ENCODE results near the gene IFT122.
"Not testable (repeated sequence)": the region's sequence is repeated elsewhere in the genome, so short reads cannot be mapped to it uniquely, and the experiment has no call there.

The IFT122 gene

GRCh38 chr3:129462361-129462968 is 22.4 kb downstream of the IFT122 start:
- Mint-ChIP-seq H3K27ac (no peak overlapping the region), H3K36me3 (ENCODE audit: low read depth) (peaks cover 10% of the 10 kb centered on the region), H3K27me3 (ENCODE audit: low read depth) (no peaks in the 10 kb centered on the region), H3K4me3 (no peak overlapping the region), H3K4me1 (ENCODE audit: low read depth) (peaks cover 12% of the 10 kb centered on the region), H3K9me3 (no peaks in the 10 kb centered on the region)
- DNase-seq (ENCODE audit: low spot score), result no peak

GRCh38 chr3:129463094-129463493 is 23.1 kb downstream of the IFT122 start:
- DNase-seq (ENCODE audit: low spot score), result no peak
- Mint-ChIP-seq H3K27ac (no peak overlapping the region), H3K4me3 (no peak overlapping the region), H3K27me3 (ENCODE audit: low read depth) (no peaks in the 10 kb centered on the region), H3K4me1 (ENCODE audit: low read depth) (peaks cover 12% of the 10 kb centered on the region), H3K9me3 (no peaks in the 10 kb centered on the region), H3K36me3 (ENCODE audit: low read depth) (peaks cover 10% of the 10 kb centered on the region)

GRCh38 chr3:129463716-129464115 is 23.7 kb downstream of the IFT122 start:
- no peak for DNase-seq (ENCODE audit: low spot score)
- Mint-ChIP-seq H3K9me3 (no peaks in the 10 kb centered on the region), H3K27ac (no peak overlapping the region), H3K4me1 (ENCODE audit: low read depth) (peaks cover 12% of the 10 kb centered on the region), H3K4me3 (no peak overlapping the region), H3K36me3 (ENCODE audit: low read depth) (peaks cover 10% of the 10 kb centered on the region), H3K27me3 (ENCODE audit: low read depth) (no peaks in the 10 kb centered on the region)

- DNase-seq (ENCODE audit: low spot score), result no peak
- Mint-ChIP-seq H3K27ac (no peak overlapping the region), H3K9me3 (no peaks in the 10 kb centered on the region), H3K27me3 (ENCODE audit: low read depth) (no peaks in the 10 kb centered on the region), H3K36me3 (ENCODE audit: low read depth) (peaks cover 6% of the 10 kb centered on the region), H3K4me1 (ENCODE audit: low read depth) (peaks cover 4% of the 10 kb centered on the region), H3K4me3 (no peak overlapping the region)
These were observed 27.9 kb downstream of the IFT122 start for GRCh38 chr3:129467932-129468331.

- H3K27ac Mint-ChIP-seq, result no peak overlapping the region
- H3K4me1 Mint-ChIP-seq (ENCODE audit: low read depth), result no peaks in the 10 kb centered on the region
- H3K4me3 Mint-ChIP-seq, result no peak overlapping the region
- H3K36me3 Mint-ChIP-seq (ENCODE audit: low read depth), result peaks cover 6% of the 10 kb centered on the region
- no peaks in the 10 kb centered on the region for H3K27me3 Mint-ChIP-seq (ENCODE audit: low read depth)
- no peaks in the 10 kb centered on the region for H3K9me3 Mint-ChIP-seq
- DNase-seq (ENCODE audit: low spot score), result no peak
These were observed 29.0 kb downstream of the IFT122 start for GRCh38 chr3:129469026-129469425.

- no peak for DNase-seq (ENCODE audit: low spot score)
- Mint-ChIP-seq H3K9me3 (no peaks in the 10 kb centered on the region), H3K4me1 (ENCODE audit: low read depth) (no peaks in the 10 kb centered on the region), H3K27me3 (ENCODE audit: low read depth) (no peaks in the 10 kb centered on the region), H3K27ac (no peak overlapping the region), H3K36me3 (ENCODE audit: low read depth) (peaks cover 6% of the 10 kb centered on the region), H3K4me3 (no peak overlapping the region)
These were observed 30.8 kb downstream of the IFT122 start for GRCh38 chr3:129470861-129471260.

- Mint-ChIP-seq H3K27me3 (ENCODE audit: low read depth) (no peaks in the 10 kb centered on the region), H3K4me1 (ENCODE audit: low read depth) (no peaks in the 10 kb centered on the region), H3K36me3 (ENCODE audit: low read depth) (peaks cover 9% of the 10 kb centered on the region), H3K4me3 (no peak overlapping the region), H3K27ac (no peak overlapping the region), H3K9me3 (no peaks in the 10 kb centered on the region)
- DNase-seq (ENCODE audit: low spot score), result no peak
These were observed 33.2 kb downstream of the IFT122 start for GRCh38 chr3:129473067-129473768.

- DNase-seq (ENCODE audit: low spot score), result no peak
- Mint-ChIP-seq H3K9me3 (no peaks in the 10 kb centered on the region), H3K27ac (no peak overlapping the region), H3K36me3 (ENCODE audit: low read depth) (peaks cover 9% of the 10 kb centered on the region), H3K27me3 (ENCODE audit: low read depth) (no peaks in the 10 kb centered on the region), H3K4me3 (no peak overlapping the region), H3K4me1 (ENCODE audit: low read depth) (no peaks in the 10 kb centered on the region)
These were observed 33.7 kb downstream of the IFT122 start for GRCh38 chr3:129473769-129474152.

- Mint-ChIP-seq H3K4me3 (no peak overlapping the region), H3K36me3 (ENCODE audit: low read depth) (peaks cover 6% of the 10 kb centered on the region), H3K4me1 (ENCODE audit: low read depth) (no peaks in the 10 kb centered on the region), H3K9me3 (no peaks in the 10 kb centered on the region), H3K27me3 (ENCODE audit: low read depth) (no peaks in the 10 kb centered on the region), H3K27ac (no peak overlapping the region)
- no peak for DNase-seq (ENCODE audit: low spot score)
These were observed 35.2 kb downstream of the IFT122 start for GRCh38 chr3:129474984-129475804.

GRCh38 chr3:129475863-129476262 is 35.8 kb downstream of the IFT122 start:
- DNase-seq (ENCODE audit: low spot score), result no peak
- Mint-ChIP-seq H3K27me3 (ENCODE audit: low read depth) (no peaks in the 10 kb centered on the region), H3K4me1 (ENCODE audit: low read depth) (no peaks in the 10 kb centered on the region), H3K4me3 (no peak overlapping the region), H3K9me3 (no peaks in the 10 kb centered on the region), H3K36me3 (ENCODE audit: low read depth) (peaks cover 6% of the 10 kb centered on the region), H3K27ac (no peak overlapping the region)

GRCh38 chr3:129476586-129476985 is 36.6 kb downstream of the IFT122 start:
- H3K27me3 Mint-ChIP-seq (ENCODE audit: low read depth), result no peaks in the 10 kb centered on the region
- H3K4me3 Mint-ChIP-seq, result no peak overlapping the region
- no peak for DNase-seq (ENCODE audit: low spot score)
- H3K4me1 Mint-ChIP-seq (ENCODE audit: low read depth), result no peaks in the 10 kb centered on the region
- H3K36me3 Mint-ChIP-seq (ENCODE audit: low read depth), result peaks cover 6% of the 10 kb centered on the region
- no peak overlapping the region for H3K27ac Mint-ChIP-seq
- H3K9me3 Mint-ChIP-seq, result no peaks in the 10 kb centered on the region

- not testable (repeated sequence) for H3K36me3 Mint-ChIP-seq (ENCODE audit: low read depth); H3K4me3 Mint-ChIP-seq; H3K27me3 Mint-ChIP-seq (ENCODE audit: low read depth); H3K9me3 Mint-ChIP-seq; H3K4me1 Mint-ChIP-seq (ENCODE audit: low read depth); H3K27ac Mint-ChIP-seq; DNase-seq (ENCODE audit: low spot score)
These were observed 41.3 kb downstream of the IFT122 start for GRCh38 chr3:129481225-129481765.

- peak overlapping the region; percentile 60 for H3K27ac Mint-ChIP-seq
These were observed 41.8 kb downstream of the IFT122 start for GRCh38 chr3:129481766-129482332.

GRCh38 chr3:129482721-129483120 is 42.7 kb downstream of the IFT122 start:
- Mint-ChIP-seq H3K27ac (no peak overlapping the region), H3K4me3 (no peak overlapping the region), H3K9me3 (no peaks in the 10 kb centered on the region), H3K36me3 (ENCODE audit: low read depth) (peaks cover 4% of the 10 kb centered on the region), H3K4me1 (ENCODE audit: low read depth) (peaks cover 5% of the 10 kb centered on the region), H3K27me3 (ENCODE audit: low read depth) (no peaks in the 10 kb centered on the region)
- no peak for DNase-seq (ENCODE audit: low spot score)

More at GRCh38 chr3:129481766-129482332, 41.8 kb downstream of the IFT122 start:
- DNase-seq (ENCODE audit: low spot score), result no peak
- Mint-ChIP-seq H3K4me1 (ENCODE audit: low read depth) (peaks cover 5% of the 10 kb centered on the region), H3K27me3 (ENCODE audit: low read depth) (no peaks in the 10 kb centered on the region), H3K4me3 (no peak overlapping the region), H3K9me3 (no peaks in the 10 kb centered on the region), H3K36me3 (ENCODE audit: low read depth) (peaks cover 8% of the 10 kb centered on the region)

Measured in T-helper 2 cell treated with Interferon-gamma antibody and Interleukin-4, amounts not matched to agents 5 μg/mL and 100 μg/mL, for 36 hours (primary cell).